ENCODE data around the gene KLHL25.

Gene KLHL25

DNA sequence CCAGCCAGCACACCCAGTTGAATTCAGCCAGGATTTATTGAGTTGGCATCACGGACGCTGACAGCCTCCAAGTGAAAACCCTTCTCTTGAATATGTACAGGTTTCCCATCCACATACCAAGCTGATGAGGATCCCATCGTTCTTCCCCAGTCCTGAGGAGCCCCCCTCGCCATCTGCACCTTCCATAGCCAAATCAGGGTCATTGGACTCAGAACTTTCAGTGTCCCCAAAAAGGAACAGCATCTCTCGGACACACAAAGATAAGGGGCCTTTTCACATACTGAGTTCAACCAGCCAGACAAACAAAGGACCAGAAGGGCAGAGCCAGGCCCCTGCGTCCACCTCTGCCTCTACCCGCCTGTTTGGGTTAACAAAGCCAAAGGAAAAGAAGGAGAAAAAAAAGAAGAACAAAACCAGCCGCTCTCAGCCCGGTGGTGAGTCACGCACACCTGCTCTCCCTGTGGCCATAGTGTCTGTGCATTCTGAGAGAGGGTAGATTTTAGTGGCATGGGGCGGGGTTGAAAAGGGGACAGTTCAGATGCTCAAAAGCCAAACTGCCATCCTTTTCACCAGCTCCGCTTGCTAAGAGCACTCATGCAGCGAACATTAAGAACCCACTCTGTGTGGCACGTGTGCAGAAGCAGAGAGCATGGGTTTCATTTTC lies 51.2 kb downstream of the KLHL25 start:
- no peak for DNase-seq

DNA sequence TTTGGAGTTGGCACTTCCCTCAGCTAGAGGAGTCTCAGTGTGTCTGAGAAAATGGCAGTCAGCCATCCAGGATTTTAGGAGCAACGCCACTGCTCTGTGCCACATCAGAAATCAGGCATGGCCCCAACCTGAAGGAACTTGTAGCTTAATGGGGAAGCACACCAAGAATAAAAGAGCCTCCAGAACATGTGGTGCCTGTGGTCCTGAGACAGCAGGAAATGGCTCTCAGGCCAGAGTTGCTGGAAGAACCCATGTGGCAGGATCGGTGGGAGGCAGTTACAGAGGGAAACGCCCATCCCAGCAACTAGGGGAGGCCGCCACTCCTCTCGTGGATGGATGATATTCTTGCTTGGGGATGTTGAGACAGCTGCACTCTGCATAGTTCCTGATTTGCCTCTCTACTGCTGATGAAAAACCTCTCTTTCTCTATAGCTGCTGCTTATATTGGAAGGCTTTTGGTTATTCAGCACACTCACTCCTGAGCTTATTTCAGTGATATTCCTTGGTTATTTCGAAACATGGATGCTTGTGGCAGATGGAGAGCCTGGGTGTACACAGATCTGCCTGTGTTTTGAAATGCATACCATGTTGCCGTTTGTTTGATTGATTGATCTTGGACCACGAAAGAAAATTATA lies 52.4 kb downstream of the KLHL25 start:
- DNase-seq: no peak

DNA sequence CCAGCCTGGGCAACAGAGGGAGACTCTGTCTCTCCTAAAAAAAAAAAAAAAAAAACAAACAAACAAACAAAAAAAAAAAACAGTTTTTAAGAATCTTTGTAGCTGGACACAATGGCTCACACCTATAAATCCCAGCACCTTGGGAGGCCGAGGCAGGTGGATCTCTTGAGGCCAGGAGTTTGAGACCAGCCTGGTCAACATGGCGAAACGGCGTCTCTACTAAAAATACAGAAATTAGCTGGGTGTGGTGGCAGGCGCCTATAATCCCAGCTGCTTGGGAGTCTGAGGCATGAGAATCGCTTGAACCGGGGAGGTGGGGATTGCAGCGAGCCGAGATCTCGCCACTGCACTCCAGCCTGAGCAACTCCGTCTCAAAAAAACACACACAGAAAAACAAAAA lies 53.1 kb downstream of the KLHL25 start:
- DNase-seq: no peak

DNA sequence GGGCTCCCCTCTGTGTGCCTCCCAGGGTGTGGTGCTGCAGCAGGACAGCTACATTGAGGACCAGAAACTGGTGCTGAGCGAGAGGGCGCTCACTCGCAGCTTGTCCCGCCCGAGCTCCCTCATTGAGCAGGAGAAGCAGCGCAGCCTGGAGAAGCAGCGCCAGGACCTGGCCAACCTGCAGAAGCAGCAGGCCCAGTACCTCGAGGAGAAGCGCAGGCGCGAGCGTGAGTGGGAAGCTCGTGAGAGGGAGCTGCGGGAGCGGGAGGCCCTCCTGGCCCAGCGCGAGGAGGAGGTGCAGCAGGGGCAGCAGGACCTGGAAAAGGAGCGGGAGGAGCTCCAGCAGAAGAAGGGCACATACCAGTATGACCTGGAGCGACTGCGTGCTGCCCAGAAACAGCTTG lies 53.7 kb downstream of the KLHL25 start:
- no peak for DNase-seq

DNA sequence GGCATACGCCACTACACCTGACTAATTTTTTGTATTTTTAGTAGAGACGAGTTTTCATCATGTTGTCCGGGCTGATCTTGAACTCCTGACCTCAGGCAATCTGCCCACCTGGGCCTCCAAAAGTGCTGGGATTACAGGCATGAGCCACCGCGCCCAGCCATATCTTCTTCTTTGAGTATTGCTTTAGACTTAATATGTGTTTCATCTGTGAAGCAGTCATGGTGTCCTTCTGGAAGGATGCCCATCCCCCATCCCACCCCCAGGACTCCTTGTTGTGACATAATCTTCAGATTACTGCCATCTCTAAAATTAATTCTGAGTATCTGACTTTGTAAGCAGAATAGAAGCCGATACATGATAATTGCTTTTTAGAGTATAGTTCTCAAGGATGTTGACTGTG lies 57.7 kb downstream of the KLHL25 start:
- no peak for DNase-seq

DNA sequence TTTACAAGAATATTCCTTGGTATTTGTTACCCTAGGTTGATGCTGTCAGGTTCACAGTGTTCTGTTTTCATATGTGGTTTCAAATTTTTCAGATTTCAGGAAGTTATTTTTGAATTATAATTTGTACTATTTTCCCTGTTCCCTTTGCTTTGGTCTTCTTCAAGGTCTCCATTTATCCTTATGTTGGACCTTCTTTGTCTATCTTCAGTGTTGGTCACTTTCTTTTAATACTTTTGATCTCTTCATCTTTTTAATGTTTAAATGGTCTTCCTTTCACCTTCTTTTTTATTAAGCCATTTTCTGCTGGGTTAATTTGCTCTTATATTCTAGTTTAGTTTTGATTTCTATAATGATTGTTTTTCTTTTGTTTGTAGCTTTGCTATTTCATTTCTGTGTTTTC lies 61.3 kb downstream of the KLHL25 start:
- no peak for DNase-seq

DNA sequence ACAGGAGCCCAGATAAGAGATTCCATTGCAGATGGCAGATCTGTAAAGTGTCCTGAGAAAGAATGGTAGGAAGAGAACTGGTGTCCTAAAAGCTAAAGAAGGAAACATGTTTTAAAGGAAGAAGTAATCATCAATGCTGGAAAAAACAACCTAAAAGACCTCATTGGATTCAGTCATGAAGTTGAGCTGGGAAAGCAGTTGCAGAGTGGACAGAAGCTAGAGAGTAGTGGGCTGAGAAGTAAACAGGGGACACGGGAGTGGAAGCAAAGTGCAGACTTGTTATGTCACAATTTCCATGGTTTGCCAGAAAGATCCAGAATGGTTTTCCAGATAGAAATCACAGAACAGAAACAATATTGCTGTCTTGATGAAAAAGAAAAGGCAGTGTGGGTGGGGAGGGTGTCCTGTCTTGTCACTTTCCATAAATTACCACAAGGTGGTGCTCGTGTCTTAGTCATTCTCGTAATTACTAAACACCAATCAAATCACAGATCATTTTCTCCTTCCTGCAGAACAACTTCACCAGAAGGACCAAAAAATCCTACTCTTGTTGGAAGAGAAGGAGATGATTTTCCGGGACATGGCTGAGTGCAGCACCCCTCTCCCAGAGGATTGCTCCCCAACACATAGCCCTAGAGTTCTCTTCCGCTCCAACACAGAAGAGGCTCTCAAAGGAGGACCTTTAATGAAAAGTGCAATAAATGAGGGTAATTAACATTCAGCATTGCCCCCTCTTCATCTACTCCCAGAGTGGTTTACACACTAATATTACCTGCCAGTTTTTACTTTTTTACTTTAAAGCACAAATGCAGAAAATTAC lies 64.5 kb downstream of the KLHL25 start:
- peak; percentile 10 for DNase-seq

DNA sequence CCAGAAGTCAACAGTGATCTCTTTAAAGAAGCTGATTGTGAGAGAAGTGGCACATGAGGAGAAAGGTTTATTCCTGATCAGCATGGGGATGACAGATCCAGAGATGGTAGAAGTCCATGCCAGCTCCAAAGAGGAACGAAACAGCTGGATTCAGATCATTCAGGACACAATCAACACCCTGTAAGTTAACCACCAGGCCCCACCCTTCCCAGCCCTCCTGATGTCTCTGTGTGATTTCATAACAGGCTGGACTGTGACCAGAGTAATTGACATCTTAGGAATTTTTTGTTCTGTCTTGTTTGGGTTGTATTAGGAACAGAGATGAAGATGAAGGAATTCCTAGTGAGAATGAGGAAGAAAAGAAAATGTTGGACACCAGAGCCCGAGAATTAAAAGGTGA lies 67.7 kb downstream of the KLHL25 start:
- DNase-seq: no peak

DNA sequence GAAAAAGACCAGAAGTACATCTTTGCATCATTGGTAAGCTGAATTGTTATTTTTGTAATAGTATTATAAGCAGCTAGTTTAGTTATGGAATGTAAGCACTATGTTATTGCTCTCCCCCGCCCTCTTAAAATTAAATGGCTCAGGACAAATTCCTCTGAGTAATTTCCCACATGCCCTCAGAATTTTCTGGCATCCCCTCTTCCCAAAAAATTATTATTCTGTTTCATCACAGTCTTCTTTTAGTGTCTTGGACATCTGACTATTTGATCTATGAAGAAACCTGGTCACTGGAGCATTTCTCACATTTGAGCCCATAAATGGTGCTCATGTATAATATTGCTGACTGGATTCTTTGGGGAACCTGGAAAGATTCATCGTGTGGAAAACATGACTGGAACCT lies 68.3 kb downstream of the KLHL25 start:
- no peak for DNase-seq

DNA sequence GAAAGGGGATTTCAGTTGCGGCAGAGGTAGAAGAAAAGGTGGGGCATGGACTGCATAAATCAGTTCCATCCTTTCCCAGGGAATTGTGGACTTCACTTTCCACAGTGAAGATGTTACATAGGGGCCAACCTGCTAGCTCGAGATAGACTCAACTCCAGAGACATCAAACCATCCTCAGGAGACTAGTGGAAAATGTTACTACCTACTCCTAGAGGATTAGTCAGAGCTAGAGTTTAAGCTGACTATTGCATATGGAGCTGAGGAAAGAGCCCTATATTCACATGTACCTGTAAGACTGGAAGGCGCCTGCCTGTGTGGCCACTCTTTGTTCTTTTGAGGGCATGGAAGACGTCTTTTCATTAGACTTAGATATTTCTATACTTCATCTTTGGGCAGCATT lies 69.2 kb downstream of the KLHL25 start:
- no peak for DNase-seq

DNA sequence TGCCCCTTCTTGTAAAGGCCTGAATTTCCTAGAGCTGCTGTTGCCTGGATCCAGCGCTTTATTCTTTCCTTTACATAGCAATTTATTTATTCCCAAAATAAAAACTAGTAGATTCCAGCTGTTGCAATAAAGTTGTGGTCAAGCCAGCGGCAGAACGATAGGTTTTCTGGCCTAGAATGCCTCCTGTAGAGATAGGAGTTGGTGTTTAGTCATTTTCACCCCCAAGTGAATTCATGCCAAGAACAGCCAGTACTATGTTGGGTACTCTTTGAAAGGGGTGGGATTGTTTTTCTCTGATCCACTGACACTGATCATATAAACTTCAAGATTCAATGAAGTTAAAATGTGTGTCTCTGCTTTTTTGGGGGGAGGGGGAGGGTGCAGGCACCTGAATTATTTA lies 69.7 kb downstream of the KLHL25 start:
- no peak for DNase-seq

DNA sequence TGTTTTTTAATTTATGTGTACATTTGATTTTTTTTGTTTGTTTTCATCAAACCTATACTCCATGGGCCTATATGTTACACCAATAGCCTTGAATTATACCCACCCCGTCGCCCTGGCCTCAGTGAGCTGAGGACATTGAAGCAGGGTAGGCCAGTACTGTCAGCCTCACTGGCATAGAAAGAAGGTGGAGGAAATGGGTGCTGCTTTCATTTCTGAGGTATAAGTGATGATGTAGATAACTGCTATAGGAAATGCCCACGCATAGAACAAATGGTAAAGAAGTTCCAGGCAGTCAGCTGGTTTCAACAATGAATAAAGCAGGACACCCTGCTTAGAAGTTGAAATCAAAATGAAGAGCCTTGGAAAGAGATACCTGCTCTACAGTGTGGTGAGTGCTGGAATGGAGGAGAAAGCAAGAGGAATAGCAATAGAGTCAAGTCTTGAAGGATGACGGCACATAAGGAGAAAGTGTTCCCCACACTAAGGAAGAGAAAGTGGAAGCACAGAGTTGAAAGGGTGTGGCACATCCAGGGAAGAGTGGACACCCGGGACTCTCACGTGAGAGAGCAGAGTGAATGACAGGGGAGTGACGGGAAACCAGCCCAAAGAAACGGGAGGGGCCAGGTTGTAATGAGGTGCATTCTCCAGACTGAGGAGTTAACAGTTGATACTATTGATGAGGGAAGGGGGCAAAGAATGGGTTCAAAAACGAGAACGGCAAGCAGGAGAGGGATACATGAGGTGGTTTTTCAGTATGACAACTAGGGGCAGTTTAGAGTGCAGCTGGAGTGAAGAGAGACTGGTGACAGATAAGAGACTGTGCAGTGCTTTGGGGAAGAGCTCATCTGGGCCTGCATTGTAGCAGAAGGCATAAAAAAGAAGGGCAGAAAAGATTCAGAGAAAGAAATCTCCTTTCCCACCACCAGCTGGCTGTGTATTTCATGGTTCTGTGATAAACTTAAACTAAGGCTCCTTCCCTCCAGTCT lies 70.5 kb downstream of the KLHL25 start:
- no peak for DNase-seq

DNA sequence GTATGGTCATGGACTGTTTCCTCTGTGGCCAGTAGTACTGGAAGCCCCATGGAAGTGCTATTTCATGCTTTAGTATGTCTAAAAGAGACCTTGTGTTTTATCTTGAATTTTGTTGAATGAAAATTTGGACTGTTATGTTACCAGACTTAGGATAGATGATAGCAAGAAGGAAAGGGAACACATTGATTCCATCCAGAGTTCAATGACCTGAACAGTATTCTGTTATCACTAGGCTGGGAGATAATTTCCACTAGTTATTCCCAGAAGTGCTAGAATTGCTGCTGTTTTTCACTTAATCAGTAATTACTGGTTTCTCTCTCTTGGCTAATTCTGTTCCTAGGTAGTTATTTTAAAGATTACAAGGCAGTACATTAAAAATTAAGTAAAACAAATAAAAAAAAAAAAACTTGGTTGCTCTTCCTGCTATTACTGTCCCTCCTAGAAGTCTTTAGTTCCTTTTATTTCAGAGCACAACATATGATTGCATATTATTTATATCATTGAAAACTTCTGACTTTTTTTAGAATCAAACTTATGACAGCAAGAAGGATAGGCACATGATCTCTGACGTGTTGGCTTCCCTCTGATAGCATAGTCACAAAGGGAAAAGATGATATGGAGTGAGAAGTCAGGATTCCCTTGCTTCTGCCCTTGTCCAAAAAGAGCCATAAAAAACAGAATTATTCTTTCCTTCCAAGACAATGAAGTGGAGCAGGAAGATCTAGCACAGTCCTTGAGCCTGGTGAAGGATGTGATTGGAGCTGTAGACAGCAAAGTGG lies 72.2 kb downstream of the KLHL25 start:
- no peak for DNase-seq

DNA sequence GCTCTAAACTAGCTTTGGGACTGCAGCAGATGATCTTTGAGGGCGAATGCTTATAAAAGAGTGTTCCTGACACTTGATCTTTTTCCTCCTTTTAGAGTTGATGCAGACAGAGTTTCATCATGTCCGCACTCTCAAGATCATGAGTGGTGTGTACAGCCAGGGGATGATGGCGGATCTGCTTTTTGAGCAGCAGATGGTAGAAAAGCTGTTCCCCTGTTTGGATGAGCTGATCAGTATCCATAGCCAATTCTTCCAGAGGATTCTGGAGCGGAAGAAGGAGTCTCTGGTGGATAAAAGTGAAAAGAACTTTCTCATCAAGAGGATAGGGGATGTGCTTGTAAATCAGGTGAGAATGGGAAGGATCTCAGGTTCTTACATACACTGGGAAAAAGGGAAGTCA lies 75.7 kb downstream of the KLHL25 start:
- DNase-seq: no peak

DNA sequence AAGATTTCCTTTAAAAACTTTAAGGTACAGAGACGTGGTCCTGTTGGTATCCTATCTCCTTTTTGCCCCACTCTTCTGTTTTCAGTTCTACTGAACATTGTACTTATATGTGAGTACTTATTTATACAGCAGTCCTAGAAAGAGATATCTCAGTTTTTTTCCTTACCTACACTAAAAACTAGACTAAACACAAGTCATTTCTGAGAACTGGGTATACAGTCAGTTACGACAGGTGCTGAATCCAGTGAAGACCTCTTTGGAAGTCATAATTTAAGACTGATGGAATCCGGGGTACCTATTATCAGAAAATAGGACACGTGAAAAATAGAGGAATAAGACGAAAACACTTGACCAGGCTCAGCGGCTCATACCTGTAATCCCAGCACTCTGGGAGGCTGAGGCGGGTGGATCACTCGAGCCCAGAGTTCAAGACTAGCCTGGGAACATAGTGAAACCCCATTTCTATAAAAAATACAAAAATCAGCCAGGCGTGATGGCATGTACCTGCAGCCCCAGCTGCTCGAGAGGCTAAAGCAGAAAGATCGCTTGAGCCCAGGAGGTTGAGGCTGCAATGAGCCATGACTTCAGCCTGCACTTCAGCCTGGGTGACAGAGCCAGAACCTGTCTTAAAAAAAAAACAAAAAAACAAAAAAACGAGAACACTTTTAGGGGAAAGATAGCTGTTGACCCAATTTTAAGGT lies 76.3 kb downstream of the KLHL25 start:
- DNase-seq: no peak

DNA sequence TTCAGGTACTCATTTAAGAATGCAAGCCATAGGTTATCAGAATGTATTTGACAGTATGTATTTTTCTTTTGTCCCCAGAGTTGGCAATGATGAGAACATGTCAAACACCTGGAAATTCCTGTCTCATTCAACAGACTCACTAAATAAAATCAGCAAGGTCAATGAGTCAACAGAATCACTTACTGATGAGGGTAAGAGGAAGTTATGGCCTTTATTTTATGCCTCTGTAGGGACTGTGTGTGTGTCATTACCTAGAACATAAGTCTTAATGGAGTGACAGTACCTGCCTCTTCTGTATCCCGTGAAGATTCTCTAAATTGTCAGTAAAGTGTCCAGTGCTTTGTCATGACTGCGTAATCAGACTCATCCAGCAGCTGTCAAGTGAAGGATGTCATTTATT lies 77.5 kb downstream of the KLHL25 start:
- no peak for DNase-seq

DNA sequence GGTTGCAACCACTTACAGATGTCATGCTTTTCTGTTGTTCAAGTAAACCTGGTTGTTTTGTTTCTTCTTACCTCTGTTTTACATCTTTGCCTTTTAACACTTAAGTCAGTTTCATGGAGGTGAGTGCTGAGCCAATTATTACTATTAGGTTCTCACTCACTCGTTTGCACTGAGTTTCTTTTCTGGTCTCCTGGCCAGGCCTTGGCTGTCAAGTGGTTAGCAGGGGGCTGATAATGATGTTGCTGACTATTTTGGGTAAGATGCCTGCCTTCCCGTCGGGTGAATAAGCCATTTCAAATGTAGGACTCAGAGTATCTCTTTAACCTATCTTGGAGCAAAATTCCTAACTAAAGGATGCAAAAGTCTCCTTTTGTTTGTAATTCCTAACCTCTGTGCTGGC lies 78.5 kb downstream of the KLHL25 start:
- no peak for DNase-seq

DNA sequence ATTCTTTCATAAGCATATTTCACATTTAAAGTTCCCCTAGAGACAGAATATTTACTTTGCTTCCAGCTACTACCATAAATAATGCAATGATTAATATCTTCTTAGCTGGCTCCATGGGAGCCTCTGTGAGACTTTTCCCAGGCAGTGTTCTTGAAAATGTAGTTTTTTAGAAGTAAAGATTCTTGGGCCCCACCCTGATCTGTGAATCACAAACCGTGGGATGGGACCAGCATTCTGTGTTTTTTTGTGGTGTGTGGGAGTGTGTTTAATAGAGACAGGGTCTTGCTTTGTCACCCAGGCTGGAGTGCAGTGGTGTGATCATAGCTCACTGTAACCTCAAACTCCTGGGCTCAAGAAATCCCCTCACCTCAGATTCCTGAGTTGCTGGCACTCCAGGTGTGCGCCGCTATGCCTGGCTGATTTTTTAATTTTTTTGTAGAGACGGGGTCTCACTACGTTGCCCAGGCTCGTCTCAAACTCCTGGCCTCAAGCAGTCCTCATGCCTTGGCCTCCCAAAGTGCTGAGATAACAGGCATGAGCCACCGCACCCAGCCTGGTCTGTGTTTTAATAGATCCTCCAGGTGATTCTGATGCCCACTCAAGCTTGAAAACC lies 83.0 kb downstream of the KLHL25 start:
- no peak for DNase-seq

DNA sequence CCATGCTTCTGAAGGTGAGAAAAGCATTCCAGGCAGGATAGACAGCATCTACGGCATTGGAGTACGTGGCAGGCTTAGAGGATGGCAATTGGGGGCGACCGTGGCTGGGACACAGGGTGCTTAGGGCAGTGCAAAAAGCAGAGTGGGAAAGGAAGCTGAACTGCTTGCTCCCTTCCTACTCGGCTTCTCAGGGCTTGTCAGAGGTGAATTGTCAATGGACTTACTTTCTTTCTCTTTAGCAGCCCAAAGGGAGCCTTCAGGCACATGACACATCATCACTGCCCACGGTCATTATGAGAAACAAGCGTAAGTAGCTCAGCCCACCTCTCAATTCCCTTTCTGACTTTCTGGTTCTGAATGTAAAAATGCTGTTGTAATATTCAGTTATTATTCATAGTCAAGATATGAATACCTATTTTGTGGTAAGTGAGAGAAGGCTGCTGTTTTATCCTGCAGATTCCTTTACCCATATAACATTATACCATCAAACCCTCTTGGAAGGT lies 84.3 kb downstream of the KLHL25 start:
- no peak for DNase-seq
